ENCODE data around the gene ZNF592.

Gene ZNF592, protein sequence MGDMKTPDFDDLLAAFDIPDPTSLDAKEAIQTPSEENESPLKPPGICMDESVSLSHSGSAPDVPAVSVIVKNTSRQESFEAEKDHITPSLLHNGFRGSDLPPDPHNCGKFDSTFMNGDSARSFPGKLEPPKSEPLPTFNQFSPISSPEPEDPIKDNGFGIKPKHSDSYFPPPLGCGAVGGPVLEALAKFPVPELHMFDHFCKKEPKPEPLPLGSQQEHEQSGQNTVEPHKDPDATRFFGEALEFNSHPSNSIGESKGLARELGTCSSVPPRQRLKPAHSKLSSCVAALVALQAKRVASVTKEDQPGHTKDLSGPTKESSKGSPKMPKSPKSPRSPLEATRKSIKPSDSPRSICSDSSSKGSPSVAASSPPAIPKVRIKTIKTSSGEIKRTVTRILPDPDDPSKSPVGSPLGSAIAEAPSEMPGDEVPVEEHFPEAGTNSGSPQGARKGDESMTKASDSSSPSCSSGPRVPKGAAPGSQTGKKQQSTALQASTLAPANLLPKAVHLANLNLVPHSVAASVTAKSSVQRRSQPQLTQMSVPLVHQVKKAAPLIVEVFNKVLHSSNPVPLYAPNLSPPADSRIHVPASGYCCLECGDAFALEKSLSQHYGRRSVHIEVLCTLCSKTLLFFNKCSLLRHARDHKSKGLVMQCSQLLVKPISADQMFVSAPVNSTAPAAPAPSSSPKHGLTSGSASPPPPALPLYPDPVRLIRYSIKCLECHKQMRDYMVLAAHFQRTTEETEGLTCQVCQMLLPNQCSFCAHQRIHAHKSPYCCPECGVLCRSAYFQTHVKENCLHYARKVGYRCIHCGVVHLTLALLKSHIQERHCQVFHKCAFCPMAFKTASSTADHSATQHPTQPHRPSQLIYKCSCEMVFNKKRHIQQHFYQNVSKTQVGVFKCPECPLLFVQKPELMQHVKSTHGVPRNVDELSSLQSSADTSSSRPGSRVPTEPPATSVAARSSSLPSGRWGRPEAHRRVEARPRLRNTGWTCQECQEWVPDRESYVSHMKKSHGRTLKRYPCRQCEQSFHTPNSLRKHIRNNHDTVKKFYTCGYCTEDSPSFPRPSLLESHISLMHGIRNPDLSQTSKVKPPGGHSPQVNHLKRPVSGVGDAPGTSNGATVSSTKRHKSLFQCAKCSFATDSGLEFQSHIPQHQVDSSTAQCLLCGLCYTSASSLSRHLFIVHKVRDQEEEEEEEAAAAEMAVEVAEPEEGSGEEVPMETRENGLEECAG (N-terminal part only)

DNA sequence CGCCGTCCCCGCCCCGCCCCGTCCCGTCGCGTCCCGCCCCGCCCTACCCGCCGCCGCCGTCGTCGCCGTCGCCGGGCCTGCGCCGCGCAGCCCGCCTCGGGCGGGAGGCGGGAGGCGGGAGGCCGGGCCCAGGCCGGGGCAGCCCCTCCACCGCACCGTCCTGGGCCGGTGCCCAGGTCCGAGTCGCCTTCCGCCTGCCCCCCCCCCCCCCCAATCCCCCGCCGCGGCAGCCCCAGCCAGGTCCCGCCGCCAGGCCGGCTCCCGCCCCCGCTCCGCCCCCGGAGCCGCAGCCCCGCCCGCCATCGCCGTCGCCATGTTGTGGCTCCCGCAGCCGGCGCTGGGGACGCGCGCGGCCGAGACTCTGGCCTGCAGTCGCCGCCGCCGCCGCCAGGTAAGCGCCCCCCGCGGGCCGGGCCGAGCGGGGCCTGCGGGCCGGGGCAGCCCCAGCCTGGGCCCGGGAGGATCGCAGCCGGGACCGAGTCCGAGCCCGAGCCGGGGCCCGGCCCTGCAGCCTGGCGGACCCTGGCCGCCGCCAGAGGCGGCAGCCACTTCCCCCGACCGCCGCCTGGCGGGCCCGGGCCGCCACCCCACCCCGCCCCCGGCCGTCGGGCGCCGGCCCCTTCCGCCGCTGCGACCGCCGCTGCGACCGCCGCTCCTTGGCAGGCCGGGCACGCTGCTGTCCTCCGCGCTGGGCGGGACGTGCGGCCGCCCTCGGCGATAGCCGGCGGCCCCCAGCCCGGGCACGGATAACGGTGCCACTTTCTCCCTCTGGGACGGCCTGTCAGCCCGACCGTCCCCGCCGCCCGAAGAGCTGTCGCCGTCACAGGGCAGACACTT lies at the start of gene ZNF592:
Gene ZNF592, plus strand, starts transcription at position 319 of the 837 bp plus-strand sequence. CDS start 34,084 bp downstream, outside the sequence.
- DNase-seq (ENCODE audit: low read depth in 3 of 3) = peak; percentile 51 to 80 (median 55)

DNA sequence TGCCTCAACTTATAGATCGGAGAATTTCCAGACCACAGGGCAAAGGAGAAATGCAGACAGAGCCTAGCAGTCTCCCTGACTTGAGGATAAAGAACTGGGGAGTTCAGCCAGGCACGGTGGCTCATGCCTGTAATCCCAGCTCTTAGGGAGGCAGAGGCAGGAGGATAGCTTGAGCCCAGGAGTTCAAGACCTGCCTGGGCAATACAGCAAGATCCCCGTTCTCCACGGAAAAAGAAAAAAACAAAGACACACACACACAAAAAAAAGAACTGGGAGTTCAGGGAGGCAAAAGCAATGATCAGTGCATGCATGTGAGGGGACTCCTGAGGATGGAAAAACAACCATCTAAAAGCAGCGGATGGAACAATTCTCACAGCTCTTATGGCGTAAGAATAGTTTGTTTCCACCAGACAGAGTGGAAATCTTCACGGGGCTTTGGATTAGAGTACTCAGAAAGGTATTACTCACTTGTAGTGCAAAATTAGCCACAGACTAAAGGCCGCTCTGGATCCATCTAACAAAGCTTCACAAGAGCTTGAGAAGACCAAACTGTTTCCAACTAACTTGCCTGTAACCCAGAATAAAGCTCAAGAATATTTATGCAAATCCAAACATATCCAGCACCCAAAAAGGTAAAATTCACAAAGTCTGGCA lies 48.7 kb upstream of the ZNF592 start:
- DNase-seq (ENCODE audit: low read depth in 3 of 3) = no peak

GRCh38 chr15:84702961-84703482 lies 45.4 kb upstream of the ZNF592 start:
- no peak for DNase-seq (ENCODE audit: low read depth in 3 of 3)

- DNase-seq (ENCODE audit: low read depth in 3 of 3) = no peak
These were observed 44.6 kb upstream of the ZNF592 start for GRCh38 chr15:84703808-84704207.

DNA sequence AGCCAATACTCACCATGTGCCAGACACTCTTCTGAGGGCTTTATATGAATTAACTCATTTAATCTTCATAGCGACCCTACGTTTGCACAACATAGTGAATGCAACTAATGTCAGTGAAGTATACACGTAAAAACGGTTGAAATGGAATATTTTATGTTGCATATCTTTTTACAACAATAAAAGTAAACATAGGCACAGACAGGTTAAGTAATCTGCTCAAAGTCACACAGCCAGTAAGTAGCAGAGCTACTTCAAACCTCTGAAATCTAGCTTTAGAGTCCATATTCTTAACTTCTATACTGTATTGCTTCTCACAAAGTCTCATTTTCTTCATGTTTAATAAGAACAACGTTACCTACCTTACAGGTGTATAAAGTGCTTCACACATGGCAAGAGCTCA lies 34.0 kb upstream of the ZNF592 start:
- no peak for DNase-seq (ENCODE audit: low read depth in 3 of 3)

GRCh38 chr15:84714821-84715220 lies 33.6 kb upstream of the ZNF592 start:
- no peak for DNase-seq (ENCODE audit: low read depth in 3 of 3)

GRCh38 chr15:84715441-84716035 lies 32.9 kb upstream of the ZNF592 start:
- DNase-seq (ENCODE audit: low read depth in 3 of 3) = peak in 2 of 3 experiments; percentile 32 to 65

DNA sequence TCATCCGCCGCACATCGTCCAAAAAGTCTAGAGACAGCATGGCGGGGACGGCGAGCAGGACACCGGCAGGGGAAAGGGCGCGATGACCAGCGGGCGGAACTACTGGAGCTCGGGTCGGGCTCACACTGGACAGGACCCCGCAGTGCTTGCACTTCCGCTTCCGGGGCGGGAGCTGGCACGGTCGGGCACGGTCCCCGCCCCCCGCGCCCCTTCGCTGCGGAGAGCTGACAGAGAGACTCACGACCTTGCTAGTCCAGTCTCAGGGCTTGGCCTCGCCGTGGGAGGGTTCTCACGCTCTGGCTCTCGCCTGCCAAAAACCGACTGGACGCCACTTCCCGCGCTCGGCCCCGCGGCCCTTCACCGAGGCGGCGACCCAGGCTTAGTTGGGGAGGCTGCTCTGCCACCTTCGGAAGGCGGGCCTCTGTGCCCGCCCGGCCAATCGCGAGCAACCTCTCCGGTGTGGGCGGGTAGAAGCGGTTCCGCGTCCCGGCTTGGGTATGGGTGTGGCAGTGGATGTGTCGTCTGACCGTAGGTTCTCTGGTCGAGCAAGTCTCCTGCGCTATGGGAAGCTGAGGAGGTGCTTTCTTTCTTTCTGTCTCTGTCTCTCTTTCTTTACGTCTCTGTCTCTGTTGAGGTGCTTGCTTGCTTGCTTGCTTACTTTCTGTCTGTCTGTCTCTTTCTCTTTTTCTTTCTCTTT lies 32.2 kb upstream of the ZNF592 start, which contains the start of gene SEC11A:
Gene SEC11A, minus strand, starts transcription at position 104 of the 697 bp plus-strand sequence. Its CDS starts 64 bp downstream, at position 40.
- DNase-seq (ENCODE audit: low read depth in 3 of 3) = peak; percentile 80 to 91 (median 83)

DNA sequence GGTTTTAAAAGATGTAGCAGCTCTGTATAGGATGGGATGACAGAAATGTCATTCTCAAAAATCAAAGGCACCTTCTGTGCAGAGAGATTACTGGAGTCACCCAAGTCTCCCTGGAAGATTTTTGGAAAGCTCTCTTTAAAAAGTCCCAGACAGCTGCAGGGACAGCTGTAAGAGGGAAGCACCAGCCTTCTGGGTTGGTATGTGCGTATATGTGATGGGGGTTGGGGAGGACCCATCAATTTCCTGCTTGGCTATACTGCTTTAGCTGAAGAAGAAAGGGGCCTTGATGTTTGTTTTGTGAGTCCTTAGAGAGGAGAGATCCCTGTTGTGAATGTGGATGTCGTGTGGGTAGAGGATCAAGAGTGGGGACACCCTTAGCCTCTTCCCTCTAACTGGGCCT lies 27.0 kb upstream of the ZNF592 start:
- DNase-seq (ENCODE audit: low read depth in 3 of 3) = no peak

DNA sequence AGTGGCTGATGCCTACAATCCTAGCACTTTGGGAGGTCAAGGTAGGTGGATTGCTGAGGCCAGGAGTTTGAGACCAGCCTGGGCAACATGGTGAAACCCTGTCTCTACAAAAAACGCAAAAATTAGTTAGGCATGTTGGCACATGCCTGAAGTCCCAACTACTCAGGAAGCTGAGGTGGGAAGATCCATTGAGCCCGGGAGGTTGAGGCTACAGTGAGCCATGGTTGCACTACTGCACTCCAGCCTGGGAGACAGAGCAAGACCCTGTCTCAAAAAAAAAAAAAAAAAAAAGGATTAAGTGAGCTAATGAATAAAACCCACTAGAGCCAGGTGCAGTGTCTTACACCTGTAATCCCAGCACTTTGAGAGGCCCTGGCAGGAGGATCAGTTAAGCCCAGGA lies 25.8 kb upstream of the ZNF592 start:
- DNase-seq (ENCODE audit: low read depth in 3 of 3) = no peak

- no peak for DNase-seq (ENCODE audit: low read depth in 3 of 3)
These were observed 23.3 kb upstream of the ZNF592 start for GRCh38 chr15:84725001-84725491.

GRCh38 chr15:84727429-84727828 lies 21.0 kb upstream of the ZNF592 start:
- DNase-seq (ENCODE audit: low read depth in 3 of 3) = no peak

DNA sequence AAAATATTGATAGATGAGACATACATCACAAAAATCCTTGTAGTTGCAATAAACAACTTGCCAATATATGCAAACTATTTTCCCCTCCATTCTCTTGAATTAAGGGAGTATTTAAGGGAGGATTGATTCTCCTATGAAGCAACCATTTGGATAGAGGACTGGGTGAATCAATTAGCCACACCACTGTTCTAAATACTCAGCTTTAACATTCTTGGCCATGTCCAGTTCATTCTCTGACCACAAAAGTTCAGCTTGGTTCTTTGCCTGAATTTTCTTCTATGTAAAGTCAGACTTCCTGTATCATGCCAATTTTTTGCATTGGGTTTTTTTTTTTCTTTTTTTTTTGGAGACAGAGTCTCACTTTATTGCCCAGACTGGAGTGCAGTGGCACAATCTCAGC lies 16.6 kb upstream of the ZNF592 start:
- DNase-seq (ENCODE audit: low read depth in 3 of 3) = no peak

DNA sequence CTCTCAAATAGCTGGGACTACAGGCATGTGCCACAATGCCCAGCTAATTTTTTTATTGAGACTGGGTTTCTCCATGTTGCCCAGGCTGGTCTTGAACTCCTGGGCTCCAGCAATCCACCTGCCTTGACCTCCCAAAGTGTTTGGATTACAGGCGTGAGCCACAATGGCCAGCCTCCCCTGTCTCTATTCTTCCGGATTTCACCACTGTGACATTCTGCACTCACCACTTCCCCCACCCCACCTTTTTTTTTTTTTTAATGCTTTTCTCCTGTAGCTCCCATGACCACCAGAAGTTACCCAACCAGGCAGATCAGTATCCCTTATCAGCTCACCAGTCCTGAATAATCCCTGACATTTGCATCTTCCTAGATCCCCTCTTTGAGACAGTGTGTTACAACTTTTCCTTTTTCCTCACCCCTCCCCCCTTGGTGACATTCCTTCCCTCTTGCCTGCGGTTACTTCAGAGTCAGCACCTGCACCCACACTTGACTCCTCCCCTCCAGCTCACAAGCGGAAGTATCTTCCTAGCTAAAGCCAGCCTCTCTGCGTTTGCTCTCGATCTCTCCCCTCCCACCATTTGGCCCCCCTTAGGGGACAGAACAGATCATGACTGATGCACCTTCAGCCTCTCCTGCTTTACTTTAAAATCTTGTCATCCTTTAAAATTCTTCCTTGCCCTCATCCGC lies 13.5 kb upstream of the ZNF592 start:
- peak; percentile 48 to 66 (median 54) for DNase-seq (ENCODE audit: low read depth in 3 of 3)

- peak in 1 of 3 experiments; percentile 38 for DNase-seq (ENCODE audit: low read depth in 3 of 3)
These were observed 12.8 kb upstream of the ZNF592 start for GRCh38 chr15:84735480-84736061.

- DNase-seq (ENCODE audit: low read depth in 3 of 3) = peak in 2 of 3 experiments; percentile 61 to 68
These were observed 12.0 kb upstream of the ZNF592 start for GRCh38 chr15:84736375-84736774.

GRCh38 chr15:84737005-84737404 lies 11.4 kb upstream of the ZNF592 start:
- no peak for DNase-seq (ENCODE audit: low read depth in 3 of 3)

GRCh38 chr15:84740691-84741090 lies 7.7 kb upstream of the ZNF592 start:
- DNase-seq (ENCODE audit: low read depth in 3 of 3) = no peak

Measured in stimulated activated CD4-positive, alpha-beta T cell treated with anti-CD3 and anti-CD28 coated beads, TNF-alpha, amount 100 ng/mL, for 24 hours (primary cell).